Right lobe of liver (tissue), 4 donors: ENCODE measurements around the gene RAB37.

Experiments
- POLR2A ChIP-seq: fragments of 450-650 bp; IDR thresholded peaks from one replicate; pipeline ENCODE4 v1.6.1; 2017; ENCODE audit warnings: antibody characterized with exemption, mild to moderate bottlenecking
- TF ChIP-seq, protein P1 (sequence below), 4 donors: fragments of 200-600 bp in 3 of 4; fragments of 450-650 bp in 1 of 4; IDR thresholded peaks; one replicate each; pipeline versions ENCODE4 v1.5.1 to v1.8.0; 2016 to 2022; ENCODE audit warnings: antibody characterized with exemption in 4 of 4, mild to moderate bottlenecking in 2 of 4
- donor health status: DM: no; HTN: no; CAD: no.
- donor health status: DM: no; HTN: no; CAD: no.
- donor health status: DM: no; HTN: yes; CAD: no.

DNA sequence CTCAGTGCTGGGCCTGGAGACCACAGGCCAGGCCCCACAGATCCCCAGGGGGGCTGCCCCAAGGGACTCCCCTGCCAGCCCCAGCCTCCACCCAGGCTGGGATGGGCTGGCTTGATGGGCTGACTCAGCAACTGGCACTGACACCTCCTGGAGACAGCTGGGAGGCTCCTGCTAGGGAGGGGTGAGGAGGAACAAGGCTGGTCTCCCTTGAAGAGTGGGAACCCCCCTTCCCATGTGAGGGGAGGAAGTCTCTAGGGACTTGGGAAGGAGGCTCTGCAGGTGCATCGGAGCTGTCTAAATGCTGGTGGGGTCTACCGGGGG is 21.8 kb downstream of the RAB37 start:
- TF ChIP-seq, protein P1, sequence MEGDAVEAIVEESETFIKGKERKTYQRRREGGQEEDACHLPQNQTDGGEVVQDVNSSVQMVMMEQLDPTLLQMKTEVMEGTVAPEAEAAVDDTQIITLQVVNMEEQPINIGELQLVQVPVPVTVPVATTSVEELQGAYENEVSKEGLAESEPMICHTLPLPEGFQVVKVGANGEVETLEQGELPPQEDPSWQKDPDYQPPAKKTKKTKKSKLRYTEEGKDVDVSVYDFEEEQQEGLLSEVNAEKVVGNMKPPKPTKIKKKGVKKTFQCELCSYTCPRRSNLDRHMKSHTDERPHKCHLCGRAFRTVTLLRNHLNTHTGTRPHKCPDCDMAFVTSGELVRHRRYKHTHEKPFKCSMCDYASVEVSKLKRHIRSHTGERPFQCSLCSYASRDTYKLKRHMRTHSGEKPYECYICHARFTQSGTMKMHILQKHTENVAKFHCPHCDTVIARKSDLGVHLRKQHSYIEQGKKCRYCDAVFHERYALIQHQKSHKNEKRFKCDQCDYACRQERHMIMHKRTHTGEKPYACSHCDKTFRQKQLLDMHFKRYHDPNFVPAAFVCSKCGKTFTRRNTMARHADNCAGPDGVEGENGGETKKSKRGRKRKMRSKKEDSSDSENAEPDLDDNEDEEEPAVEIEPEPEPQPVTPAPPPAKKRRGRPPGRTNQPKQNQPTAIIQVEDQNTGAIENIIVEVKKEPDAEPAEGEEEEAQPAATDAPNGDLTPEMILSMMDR (IDR thresholded peaks at IDR 0.05), result no peak
- TF ChIP-seq POLR2A, result no peak
